ENCODE measurements around the gene SH3RF1. TPM values are rescaled to one million over a fixed set of nuclear protein-coding genes. Genes with fewer than 3 reads are reported as not detected.

Gene SH3RF1
- total and polyA plus RNA-seq, 10 of the 15 experiments (the other 5 are each of a cell fraction or from before 2014, with no cell fraction given) = 4.5 to 22.5 (median 10.4) TPM

DNA sequence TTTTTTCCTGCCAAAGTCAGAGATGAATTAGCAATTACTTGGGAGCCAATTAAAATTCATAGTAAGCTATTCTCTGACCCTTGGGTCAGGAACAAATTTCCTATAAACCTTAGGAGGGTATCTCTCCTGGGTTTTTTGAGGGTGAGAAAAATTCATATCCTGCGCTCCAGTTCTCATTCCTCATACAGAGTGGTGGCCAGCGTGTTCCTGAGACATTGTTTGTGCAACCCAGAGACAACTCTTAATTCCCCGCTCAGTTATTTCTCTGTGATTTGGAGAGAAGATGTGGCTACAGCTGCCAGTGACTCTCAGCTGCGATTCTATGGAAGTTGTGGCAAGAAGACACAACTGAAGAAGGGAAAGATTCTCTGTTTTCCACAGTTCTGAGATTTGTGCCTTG is 222.8 kb downstream of the SH3RF1 start (continued):
- TF ChIP-seq, protein P1, sequence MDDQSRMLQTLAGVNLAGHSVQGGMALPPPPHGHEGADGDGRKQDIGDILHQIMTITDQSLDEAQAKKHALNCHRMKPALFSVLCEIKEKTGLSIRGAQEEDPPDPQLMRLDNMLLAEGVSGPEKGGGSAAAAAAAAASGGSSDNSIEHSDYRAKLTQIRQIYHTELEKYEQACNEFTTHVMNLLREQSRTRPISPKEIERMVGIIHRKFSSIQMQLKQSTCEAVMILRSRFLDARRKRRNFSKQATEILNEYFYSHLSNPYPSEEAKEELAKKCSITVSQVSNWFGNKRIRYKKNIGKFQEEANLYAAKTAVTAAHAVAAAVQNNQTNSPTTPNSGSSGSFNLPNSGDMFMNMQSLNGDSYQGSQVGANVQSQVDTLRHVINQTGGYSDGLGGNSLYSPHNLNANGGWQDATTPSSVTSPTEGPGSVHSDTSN (IDR thresholded peaks at IDR 0.05; ENCODE audit: insufficient replicate concordance, low read depth, low read length) = no peak
- TF ChIP-seq, protein P2, sequence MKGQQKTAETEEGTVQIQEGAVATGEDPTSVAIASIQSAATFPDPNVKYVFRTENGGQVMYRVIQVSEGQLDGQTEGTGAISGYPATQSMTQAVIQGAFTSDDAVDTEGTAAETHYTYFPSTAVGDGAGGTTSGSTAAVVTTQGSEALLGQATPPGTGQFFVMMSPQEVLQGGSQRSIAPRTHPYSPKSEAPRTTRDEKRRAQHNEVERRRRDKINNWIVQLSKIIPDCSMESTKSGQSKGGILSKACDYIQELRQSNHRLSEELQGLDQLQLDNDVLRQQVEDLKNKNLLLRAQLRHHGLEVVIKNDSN (IDR thresholded peaks at IDR 0.05; ENCODE audit: borderline replicate concordance, extremely low read length, insufficient read depth, low read depth, low read length) = no peak
- TF ChIP-seq ZNF274 (IDR thresholded peaks at IDR 0.05; ENCODE audit: insufficient read depth, insufficient read length) (no peak), NRF1 (conservative IDR thresholded peaks at IDR 0.05; ENCODE audit: low read depth, low read length) (no peak), KAT2A (conservative IDR thresholded peaks at IDR 0.05; ENCODE audit: control insufficient read depth, low read depth, low read length) (no peak)

DNA sequence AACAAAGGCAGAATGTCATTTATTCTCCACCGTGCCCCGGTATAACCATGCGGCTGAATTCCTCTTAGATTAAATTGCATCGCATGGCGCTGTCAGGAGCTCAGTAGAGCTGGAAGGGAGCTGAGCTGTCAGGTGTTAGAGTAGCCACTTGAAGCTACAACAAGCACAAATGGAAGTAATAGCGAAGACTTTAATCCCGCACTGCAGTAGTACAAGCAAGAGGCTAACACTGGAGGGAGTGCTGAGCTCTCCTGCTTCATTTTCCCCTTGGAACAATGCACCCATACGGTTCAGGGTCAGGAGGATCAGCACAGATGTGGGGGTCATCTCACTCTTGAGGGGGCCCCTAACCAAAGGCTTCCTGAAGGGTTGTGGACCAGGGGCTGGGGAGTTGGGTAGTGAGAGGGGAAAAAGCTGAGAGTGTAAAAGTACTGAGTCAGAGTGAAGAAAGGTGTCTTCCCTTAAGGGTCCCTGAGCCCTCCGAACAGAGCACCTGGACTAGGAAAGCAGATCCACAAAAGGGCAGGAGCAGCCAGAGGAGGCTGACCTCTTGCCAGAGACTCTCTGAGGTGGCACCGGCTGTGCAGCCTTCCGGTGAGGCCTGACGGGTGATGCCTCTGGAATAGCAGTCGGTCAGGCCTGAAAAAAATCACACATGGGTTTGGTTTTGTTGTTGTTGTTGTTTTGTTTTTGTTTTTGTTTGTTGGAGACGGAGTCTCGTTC is 224.7 kb downstream of the SH3RF1 start:
- ChIA-PET SMC1A (ENCODE audit: uncharacterized antibody, unreplicated experiment) (interaction anchor here (1.4 kb wide), 1 partner anchor 123 kb away, joined by 3 read pairs; no protein-coding TSS in a partner anchor), POLR2A (no interaction called here), RAD21 (ENCODE audit: unreplicated experiment) (interaction anchor here (0.5 to 2.0 kb wide), 3 partner anchors 21 to 440 kb away, joined by 3 to 5 read pairs (median 4); no protein-coding TSS in a partner anchor), CTCF (no interaction called here)
- no peak for DNase-seq (ENCODE audit: low read depth, low spot score)
- no peak for ATAC-seq
- Histone ChIP-seq H3K27me3 (replicated peaks in 1 of 2; ENCODE audit: control insufficient read depth in 2 of 2, insufficient read depth in 2 of 2, low read length in 1 of 2) (no peaks in the 10 kb centered on the region), H3K9ac (ENCODE audit: control insufficient read depth, insufficient read depth, low read length) (no peak overlapping the region), H3K9me3 (replicated peaks; ENCODE audit: control insufficient read depth, insufficient read depth, low read length) (no peaks in the 10 kb centered on the region), H3K36me3 (ENCODE audit: control insufficient read depth in 2 of 2, insufficient read depth in 2 of 2, low read length in 1 of 2) (no peaks in the 10 kb centered on the region), H3K79me2 (ENCODE audit: control insufficient read depth, insufficient read depth, low read length) (no peaks in the 10 kb centered on the region), H3K4me1 (ENCODE audit: control insufficient read depth, insufficient read depth, low read length) (no peaks in the 10 kb centered on the region), H2AFZ (ENCODE audit: control insufficient read depth, low read depth, low read length) (no peak overlapping the region), H3K4me3 (no peak overlapping the region), H3K27ac (ENCODE audit: control insufficient read depth, insufficient read depth) (no peak overlapping the region), H3K4me2 (ENCODE audit: control insufficient read depth, insufficient read depth) (no peak overlapping the region), H4K20me1 (ENCODE audit: control insufficient read depth, insufficient read depth) (no peaks in the 10 kb centered on the region)
- in situ Hi-C loops (cut with MboI) (no loop called here), intact Hi-C loops (cut with micrococcal nuclease; ENCODE audit: unreplicated experiment) (no loop called here)
- TF ChIP-seq KAT2A (conservative IDR thresholded peaks at IDR 0.05; ENCODE audit: control insufficient read depth, low read depth, low read length) (no peak), IKZF2 (IDR thresholded peaks at IDR 0.05) (no peak), LARP7 (IDR thresholded peaks at IDR 0.05) (no peak), HCFC1 (IDR thresholded peaks at IDR 0.05; ENCODE audit: low read length) (no peak), ZNF622 (IDR thresholded peaks at IDR 0.05) (no peak), CREB1 (IDR thresholded peaks at IDR 0.05; ENCODE audit: low read depth) (no peak), RAD21 (IDR thresholded peaks at IDR 0.05; ENCODE audit: insufficient read depth, low read depth, low read length) (0 out of 2 replicates have a peak, but pooled peaks have one; percentile 20)
- BruUV-seq (replicated peaks) = no TSS peak
- no peak for FAIRE-seq
- 58% methylated on average over 15 of the region's 15 CpGs for WGBS (ENCODE audit: insufficient coverage, insufficient replicate concordance, low lambda C conversion rate, missing lambda C conversion rate)

Measured in GM12878 (cell line).